PC-9 (cell line): Measurements from ENCODE around the gene TSPAN17. TPM values are rescaled to one million over a fixed set of nuclear protein-coding genes. Genes with fewer than 3 reads are reported as not detected.

ENCODE experiments used
- BruUV-seq: library from RNA; stranded (reverse); fragments of 400-500 nt; replicated peaks from 2 replicates; lab custom pipeline; 2021; lab: Mats Ljungman, UMichigan
- CTCF ChIA-PET: fragments of 300-600 bp; sonication (Branson Sonifier 250); formaldehyde crosslinking; loops from one replicate; lab custom pipeline; 2022; ENCODE audit warnings: antibody characterized with exemption; lab: Charles Lee
- POLR2A ChIA-PET: fragments of 300-600 bp; sonication (Branson Sonifier 250); formaldehyde crosslinking; loops from one replicate; lab custom pipeline; 2022; ENCODE audit warnings: antibody characterized with exemption; ENCODE audit not compliant: unreplicated experiment; lab: Charles Lee
- DNase-seq, 2 experiments: peaks; one replicate each; pipeline versions ENCODE4 v3.0.0 to v3.0.0-alpha.2; 2015 to 2022; ENCODE audit warnings: mixed read lengths in 1 of 2
- H2AFZ ChIP-seq: fragments of 200-600 bp; sonication (generic); 2 replicates; pipeline ENCODE4 v1.8.1; 2017; ENCODE audit warnings: antibody characterized with exemption
- H3F3A ChIP-seq: fragments of 200-600 bp; sonication (generic); 2 replicates; pipeline ENCODE4 v1.8.1; 2017; ENCODE audit warnings: antibody characterized with exemption, mild to moderate bottlenecking, low read depth; ENCODE audit not compliant: insufficient read depth
- H3K27ac ChIP-seq: fragments of 200-600 bp; sonication (generic); 2 replicates; pipeline ENCODE4 v1.6.1; 2016; ENCODE audit warnings: mixed run types
- H3K27me3 ChIP-seq: fragments of 200-600 bp; sonication (generic); 2 replicates; pipeline ENCODE4 v1.6.1; 2016; ENCODE audit warnings: low read depth, mixed run types; ENCODE audit not compliant: insufficient read depth
- H3K36me3 ChIP-seq: fragments of 200-600 bp; sonication (generic); 2 replicates; pipeline ENCODE4 v1.6.1; 2016; ENCODE audit warnings: low read depth, mixed run types
- H3K4me1 ChIP-seq: fragments of 200-600 bp; sonication (generic); replicated peaks from 2 replicates; pipeline ENCODE4 v1.6.1; 2016; ENCODE audit warnings: mixed run types; ENCODE audit not compliant: insufficient read depth
- H3K4me2 ChIP-seq: fragments of 200-600 bp; sonication (generic); 2 replicates; pipeline ENCODE4 v1.6.1; 2017; ENCODE audit warnings: mixed run types
- H3K4me3 ChIP-seq: fragments of 200-600 bp; sonication (generic); 2 replicates; pipeline ENCODE4 v1.6.1; 2016; ENCODE audit warnings: mixed run types
- H3K79me2 ChIP-seq: fragments of 200-600 bp; sonication (generic); 2 replicates; pipeline ENCODE4 v1.6.1; 2017; ENCODE audit warnings: low read depth, mixed run types
- H3K9me2 ChIP-seq: fragments of 200-600 bp; sonication (generic); 2 replicates; pipeline ENCODE4 v1.8.1; 2017; ENCODE audit warnings: mild to moderate bottlenecking; ENCODE audit not compliant: insufficient read depth
- H3K9me3 ChIP-seq: fragments of 200-600 bp; sonication (generic); 2 replicates; pipeline ENCODE4 v1.8.1; 2016; ENCODE audit warnings: low read depth; ENCODE audit not compliant: insufficient read depth
- H4K20me1 ChIP-seq: fragments of 200-600 bp; sonication (generic); 2 replicates; pipeline ENCODE4 v1.8.1; 2017; ENCODE audit not compliant: insufficient read depth
- EZH2 ChIP-seq: fragments of 200-600 bp; sonication (generic); IDR thresholded peaks from 2 replicates; pipeline ENCODE4 v1.8.0; 2017; ENCODE audit warnings: antibody characterized with exemption, low read depth
- intact Hi-C: fragments of 100-400 bp; cut with micrococcal nuclease; formaldehyde crosslinking; loops from one replicate; pipeline ENCODE4 v1.10.0; 2022; ENCODE audit not compliant: unreplicated experiment
- total RNA-seq: library from RNA; stranded (reverse); gene quantifications from 2 replicates; pipeline ENCODE4 v1.2.3, GENCODE V29; 2021
- TF ChIP-seq, protein P1 (sequence below): fragments of 200-600 bp; sonication (generic); conservative IDR thresholded peaks from 2 replicates; pipeline ENCODE4 v1.6.1; 2017; ENCODE audit warnings: mixed run types, antibody characterized with exemption, mild to moderate bottlenecking, moderate library complexity

TSPAN17 gene
- total RNA-seq, 1 experiment from 2014 or later = 81.1 TPM

- no peaks in the 10 kb centered on the region for H3K9me2 ChIP-seq
- no peak overlapping the region for H3K4me3 ChIP-seq
- no peaks in the 10 kb centered on the region for H4K20me1 ChIP-seq
- no peak overlapping the region for H3K27ac ChIP-seq
- H3K9me3 ChIP-seq = peaks cover 6% of the 10 kb centered on the region; the same call in 1 of the 2 replicates
- no peaks in the 10 kb centered on the region for H3K36me3 ChIP-seq
- CTCF ChIA-PET = no interaction called here
- BruUV-seq = no TSS peak
- no peaks in the 10 kb centered on the region for H3K79me2 ChIP-seq
- intact Hi-C loops = no loop called here
- POLR2A ChIA-PET = no interaction called here
- no peak overlapping the region for H2AFZ ChIP-seq
- 0 out of 2 replicates have a peak, but pooled peaks cover 2% of the 10 kb centered on the region for H3K4me1 ChIP-seq
- TF ChIP-seq, protein P1, sequence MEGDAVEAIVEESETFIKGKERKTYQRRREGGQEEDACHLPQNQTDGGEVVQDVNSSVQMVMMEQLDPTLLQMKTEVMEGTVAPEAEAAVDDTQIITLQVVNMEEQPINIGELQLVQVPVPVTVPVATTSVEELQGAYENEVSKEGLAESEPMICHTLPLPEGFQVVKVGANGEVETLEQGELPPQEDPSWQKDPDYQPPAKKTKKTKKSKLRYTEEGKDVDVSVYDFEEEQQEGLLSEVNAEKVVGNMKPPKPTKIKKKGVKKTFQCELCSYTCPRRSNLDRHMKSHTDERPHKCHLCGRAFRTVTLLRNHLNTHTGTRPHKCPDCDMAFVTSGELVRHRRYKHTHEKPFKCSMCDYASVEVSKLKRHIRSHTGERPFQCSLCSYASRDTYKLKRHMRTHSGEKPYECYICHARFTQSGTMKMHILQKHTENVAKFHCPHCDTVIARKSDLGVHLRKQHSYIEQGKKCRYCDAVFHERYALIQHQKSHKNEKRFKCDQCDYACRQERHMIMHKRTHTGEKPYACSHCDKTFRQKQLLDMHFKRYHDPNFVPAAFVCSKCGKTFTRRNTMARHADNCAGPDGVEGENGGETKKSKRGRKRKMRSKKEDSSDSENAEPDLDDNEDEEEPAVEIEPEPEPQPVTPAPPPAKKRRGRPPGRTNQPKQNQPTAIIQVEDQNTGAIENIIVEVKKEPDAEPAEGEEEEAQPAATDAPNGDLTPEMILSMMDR = no peak
- no peak for TF ChIP-seq EZH2
- DNase-seq = no peak
- no peaks in the 10 kb centered on the region for H3F3A ChIP-seq
- H3K4me2 ChIP-seq = no peak overlapping the region
- no peaks in the 10 kb centered on the region for H3K27me3 ChIP-seq
Measured at GRCh38 chr5:176685010-176685409, 37.7 kb downstream of the TSPAN17 start.

GRCh38 chr5:176687247-176687646, 40.0 kb downstream of the TSPAN17 start:
- no TSS peak for BruUV-seq
- Histone ChIP-seq H3K9me2 (no peaks in the 10 kb centered on the region), H2AFZ (no peak overlapping the region), H3F3A (peaks cover 8% of the 10 kb centered on the region; the same call in 1 of the 2 replicates), H3K4me1 (peaks cover 25% of the 10 kb centered on the region), H3K27ac (no peak overlapping the region), H3K27me3 (no peaks in the 10 kb centered on the region), H3K36me3 (no peaks in the 10 kb centered on the region), H4K20me1 (no peaks in the 10 kb centered on the region), H3K79me2 (no peaks in the 10 kb centered on the region), H3K4me3 (no peak overlapping the region), H3K4me2 (no peak overlapping the region), H3K9me3 (peaks cover 6% of the 10 kb centered on the region; the same call in 1 of the 2 replicates)
- ChIA-PET CTCF (interaction anchor here (0.5 kb wide), 1 partner anchor 21 kb away, joined by 3 read pairs; no protein-coding TSS in a partner anchor), POLR2A (no interaction called here)
- intact Hi-C loops = no loop called here
- DNase-seq = no peak
- TF ChIP-seq, protein P1 = no peak
- no peak for TF ChIP-seq EZH2

DNA sequence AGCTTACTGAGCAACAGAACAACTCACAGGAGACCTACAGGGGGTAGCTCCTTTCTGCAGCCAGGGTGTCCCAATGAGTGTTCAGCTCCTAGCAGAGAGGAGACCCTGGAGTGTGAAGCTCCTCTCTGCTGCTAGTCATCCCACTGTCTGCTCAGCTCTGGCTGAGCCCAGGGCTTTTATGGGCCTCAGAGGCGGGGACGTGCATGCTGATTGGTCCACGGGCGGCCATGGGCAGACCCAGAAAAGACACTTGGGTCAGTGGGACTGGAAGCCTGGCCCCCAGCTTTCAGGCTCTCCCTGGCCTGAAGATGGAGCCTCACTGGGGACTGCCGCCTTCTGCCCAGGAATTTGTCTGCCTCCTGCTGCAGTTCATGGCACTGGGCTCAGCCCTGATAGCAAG, 40.6 kb downstream of the TSPAN17 start:
- POLR2A ChIA-PET = no interaction called here
- peaks cover 31% of the 10 kb centered on the region for H3K4me1 ChIP-seq

More for the DNA sequence above, 40.6 kb downstream of the TSPAN17 start:
- CTCF ChIA-PET = no interaction called here
- Histone ChIP-seq H3F3A (peaks cover 11% of the 10 kb centered on the region), H3K4me3 (no peak overlapping the region), H3K9me2 (no peaks in the 10 kb centered on the region), H3K9me3 (peaks cover 6% of the 10 kb centered on the region; the same call in 1 of the 2 replicates), H3K79me2 (no peaks in the 10 kb centered on the region), H3K27me3 (no peaks in the 10 kb centered on the region), H2AFZ (no peak overlapping the region), H3K27ac (no peak overlapping the region), H3K36me3 (no peaks in the 10 kb centered on the region), H4K20me1 (no peaks in the 10 kb centered on the region), H3K4me2 (no peak overlapping the region)
- no TSS peak for BruUV-seq
- DNase-seq = no peak
- TF ChIP-seq EZH2 = no peak
- TF ChIP-seq, protein P1 = no peak
- intact Hi-C loops = no loop called here
